Measurements from ENCODE around the gene TMEM145.
"Not testable (repeated sequence)": the region's sequence is repeated elsewhere in the genome, so short reads cannot be mapped to it uniquely, and the experiment has no call there.

TMEM145 gene

GRCh38 chr19:42316223-42317211, 3.4 kb downstream of the TMEM145 start:
- no peak for DNase-seq

DNA sequence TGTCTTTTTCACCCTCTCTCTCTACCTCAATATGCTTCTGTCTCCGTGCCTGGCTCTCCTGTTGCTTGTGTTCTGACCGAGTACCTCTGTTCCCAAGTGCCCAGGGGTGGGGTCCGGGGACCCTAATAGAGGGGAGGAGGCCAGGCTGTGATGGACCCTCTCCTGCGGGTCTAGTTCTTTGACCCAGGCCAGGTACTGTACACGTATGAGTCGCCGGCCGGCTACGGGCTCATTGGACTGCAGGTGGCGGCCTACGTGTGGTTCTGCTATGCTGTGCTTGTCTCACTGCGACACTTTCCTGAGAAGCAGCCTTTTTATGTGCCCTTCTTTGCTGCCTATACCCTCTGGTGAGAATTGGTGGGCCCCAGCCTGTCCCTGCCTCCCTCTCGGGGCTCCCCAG, 4.4 kb downstream of the TMEM145 start:
- no peak for DNase-seq

GRCh38 chr19:42322305-42322704, 9.2 kb downstream of the TMEM145 start:
- DNase-seq: no peak

- DNase-seq: no peak
Measured at GRCh38 chr19:42323473-42323851, 10.4 kb downstream of the TMEM145 start.

- DNase-seq: no peak
Measured at GRCh38 chr19:42323852-42324654, 10.9 kb downstream of the TMEM145 start.

GRCh38 chr19:42324655-42325307, 11.7 kb downstream of the TMEM145 start:
- DNase-seq: no peak

GRCh38 chr19:42325308-42325895, 12.3 kb downstream of the TMEM145 start, which contains the start of gene MEGF8:
Gene MEGF8, plus strand, starts transcription at chr19:42325635. Its CDS starts 609 bp downstream, at chr19:42326244.
- peak; percentile 99 for DNase-seq

- peak; percentile 34 for DNase-seq
Measured at GRCh38 chr19:42325896-42326771, 13.0 kb downstream of the TMEM145 start.

DNA sequence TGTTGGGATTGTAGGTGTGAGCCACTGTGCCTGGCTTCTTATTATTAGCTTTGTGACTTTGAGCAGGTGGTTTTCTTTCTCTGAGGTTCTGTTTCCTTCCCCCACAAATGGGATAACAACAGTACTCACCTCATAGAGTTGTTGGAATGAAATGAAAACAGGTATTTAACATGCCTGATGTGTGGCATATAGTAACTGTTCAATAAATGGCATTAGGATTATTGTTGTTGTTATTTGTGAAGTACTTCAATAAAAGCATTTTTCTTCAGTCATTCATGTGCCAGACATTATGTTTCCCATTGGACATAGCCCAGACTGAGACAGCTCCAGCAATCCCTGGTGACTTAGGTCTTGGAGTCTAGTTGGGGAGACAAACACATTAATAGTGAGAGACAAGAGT, 13.9 kb downstream of the TMEM145 start:
- no peak for DNase-seq

DNA sequence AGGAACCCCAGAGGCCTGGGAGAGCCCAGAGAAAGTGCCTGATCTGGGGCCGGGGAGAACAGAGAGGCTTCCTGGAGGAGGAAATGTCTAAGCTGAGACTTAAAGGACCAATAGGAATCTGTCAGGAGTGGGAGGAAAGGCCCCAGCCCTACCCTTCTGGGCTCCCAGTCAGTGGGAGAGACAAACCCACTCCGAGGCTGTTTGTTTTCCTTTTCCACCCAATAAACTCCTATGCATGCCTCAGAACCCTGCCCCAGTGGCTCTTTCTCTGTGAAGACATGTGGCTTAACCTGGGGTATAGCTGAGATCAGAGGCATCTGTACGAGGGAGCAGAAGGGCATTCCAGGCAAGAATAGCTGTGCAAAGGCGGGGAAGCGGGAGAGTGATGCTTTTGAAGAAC, 14.3 kb downstream of the TMEM145 start:
- DNase-seq: no peak

GRCh38 chr19:42328106-42328505, 15.0 kb downstream of the TMEM145 start:
- DNase-seq: no peak

DNA sequence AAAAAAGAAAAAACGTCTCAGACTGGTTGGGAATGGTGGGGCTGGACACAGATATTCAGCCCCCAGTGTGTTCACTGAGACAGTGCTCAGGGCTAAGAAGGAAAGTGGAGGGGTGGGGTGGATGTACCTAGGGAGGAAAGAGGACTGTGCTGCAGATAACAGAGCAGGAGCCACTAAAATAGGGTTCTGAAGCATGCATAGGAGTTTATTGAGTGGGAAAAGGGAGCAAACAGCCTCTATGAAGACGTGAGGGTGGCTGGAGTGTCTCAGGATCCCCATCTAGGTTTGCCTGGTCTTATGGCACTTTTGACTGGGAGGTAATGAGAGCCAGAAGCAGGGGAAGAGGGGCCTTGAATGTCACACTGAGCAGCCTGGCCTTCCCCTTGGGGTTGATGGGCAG, 15.7 kb downstream of the TMEM145 start:
- no peak for DNase-seq

GRCh38 chr19:42330241-42330711, 17.2 kb downstream of the TMEM145 start:
- no peak for DNase-seq

DNA sequence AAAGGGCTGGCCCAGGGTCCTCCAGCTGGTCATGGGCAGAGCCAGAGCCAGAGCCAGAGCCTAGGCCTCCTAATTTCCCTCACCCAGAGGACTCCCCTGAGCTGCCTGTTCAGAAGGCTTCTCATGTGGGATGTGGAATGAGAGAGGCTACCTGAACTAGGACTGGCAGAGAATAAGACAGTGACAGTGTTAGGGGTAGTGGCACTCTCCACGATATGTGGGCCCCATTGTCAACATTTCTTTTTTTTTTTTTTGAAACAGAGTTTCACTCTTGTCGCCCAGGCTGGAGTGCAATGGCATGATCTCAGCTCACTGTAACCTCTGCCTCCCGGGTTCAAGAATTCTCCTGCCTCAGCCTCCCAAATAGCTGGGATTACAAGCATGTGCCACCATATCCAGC, 18.2 kb downstream of the TMEM145 start:
- not testable (repeated sequence) for DNase-seq

DNA sequence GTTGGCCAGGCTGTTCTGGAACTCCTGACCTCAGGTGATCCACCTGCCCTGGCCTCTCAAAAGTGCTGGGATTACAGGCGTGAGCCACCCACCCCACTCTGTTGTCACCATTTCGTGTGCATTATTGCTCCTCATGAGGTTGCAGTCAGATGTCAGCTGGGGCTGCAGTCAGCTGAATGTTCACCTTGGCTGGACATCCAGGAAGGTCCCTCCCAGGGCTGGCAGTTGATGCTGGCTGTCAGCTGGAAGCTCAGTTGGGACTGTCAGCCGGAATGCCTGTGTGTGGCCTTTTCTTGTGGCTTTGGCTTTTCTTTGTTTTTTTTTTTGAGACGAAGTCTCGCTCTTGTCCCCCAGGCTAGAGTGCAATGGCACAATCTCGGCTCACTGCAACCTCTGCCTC, 18.9 kb downstream of the TMEM145 start:
- no peak for DNase-seq

- DNase-seq: no peak
Measured at GRCh38 chr19:42333018-42333417, 19.9 kb downstream of the TMEM145 start.

- DNase-seq: no peak
Measured at GRCh38 chr19:42333975-42334696, 21.0 kb downstream of the TMEM145 start.

DNA sequence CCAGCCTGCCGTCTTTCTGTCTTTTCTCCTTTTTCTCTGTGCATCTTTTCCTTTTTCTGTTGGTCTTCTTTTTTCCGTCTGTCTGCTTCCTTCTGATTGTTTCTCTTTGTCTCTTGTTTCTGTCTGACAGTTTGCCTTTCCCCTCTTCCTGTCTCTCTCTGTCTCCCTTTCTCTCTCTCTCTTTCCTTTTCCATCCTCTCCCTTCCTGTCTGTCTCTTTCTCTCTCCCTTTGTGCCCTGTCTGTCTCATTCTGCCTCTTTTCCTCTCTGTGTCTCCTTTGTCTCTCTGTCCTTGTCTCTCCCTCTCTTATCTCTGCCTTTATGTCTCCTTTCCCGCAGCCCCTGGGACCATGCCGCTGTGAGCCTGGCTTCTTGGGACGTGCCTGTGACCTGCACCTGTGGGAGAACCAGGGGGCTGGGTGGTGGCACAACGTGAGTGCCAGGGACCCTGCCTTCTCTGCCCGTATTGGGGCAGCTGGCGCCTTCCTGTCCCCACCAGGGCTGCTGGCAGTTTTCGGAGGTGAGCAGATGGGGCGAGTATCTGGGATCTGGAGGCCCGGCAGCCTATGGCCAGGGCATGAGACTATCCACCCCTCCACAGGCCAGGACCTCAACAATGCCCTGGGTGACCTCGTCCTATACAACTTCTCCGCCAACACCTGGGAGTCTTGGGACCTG, 21.7 kb downstream of the TMEM145 start:
- DNase-seq: no peak

- no peak for DNase-seq
Measured at GRCh38 chr19:42335374-42335936, 22.3 kb downstream of the TMEM145 start.

DNA sequence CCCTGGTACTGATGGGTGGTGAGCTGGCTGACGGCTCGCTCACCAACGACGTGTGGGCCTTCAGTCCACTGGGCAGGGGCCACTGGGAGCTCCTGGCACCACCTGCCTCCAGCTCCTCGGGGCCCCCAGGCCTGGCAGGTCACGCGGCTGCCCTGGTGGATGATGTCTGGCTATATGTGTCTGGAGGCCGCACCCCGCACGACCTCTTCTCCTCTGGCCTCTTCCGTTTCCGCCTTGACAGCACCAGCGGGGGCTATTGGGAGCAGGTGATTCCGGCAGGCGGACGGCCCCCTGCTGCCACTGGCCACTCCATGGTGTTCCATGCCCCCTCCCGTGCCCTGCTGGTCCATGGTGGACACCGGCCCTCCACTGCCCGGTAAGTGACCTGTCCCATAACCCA, 22.9 kb downstream of the TMEM145 start:
- no peak for DNase-seq

All from activated CD4-positive, alpha-beta T cell treated with anti-CD3 and anti-CD28 coated beads, Interleukin-10, Interleukin-2, amounts not matched to agents 100 ng/mL and 50 ng/mL, durations not matched to agents 16 hours and 8 hours (primary cell).